Measurements from ENCODE around the gene MRPL10. TPM values are rescaled to one million over a fixed set of nuclear protein-coding genes. Genes with fewer than 3 reads are reported as not detected.

Gene MRPL10
- polyA plus RNA-seq, 2 of the 4 experiments (the other 2 are of a cell fraction) = 62.8 to 97.7 TPM

DNA sequence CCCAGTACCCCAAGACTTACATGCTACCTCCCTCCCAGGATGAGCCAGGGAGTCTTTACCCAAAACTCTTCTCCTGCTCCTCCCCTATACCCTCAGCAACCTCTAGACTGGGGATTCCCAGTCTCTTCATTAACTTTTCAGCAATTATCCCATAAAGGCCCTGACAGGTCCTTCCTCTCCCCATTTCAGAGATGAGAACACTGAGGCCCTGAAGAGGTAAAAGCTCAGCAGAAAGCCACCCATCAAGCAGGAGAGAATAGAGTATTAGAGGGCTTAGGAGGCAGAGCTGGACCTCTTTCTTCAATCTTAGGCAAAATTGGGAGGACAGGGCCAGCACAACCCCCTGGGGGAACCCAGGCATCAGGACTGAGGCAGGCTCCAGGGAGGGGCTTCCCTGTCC lies 25.5 kb upstream of the MRPL10 start:
- no peak overlapping the region for H3K4me2 ChIP-seq
- no peak for FAIRE-seq
- CTCF ChIA-PET = interaction anchor here (0.7 to 36.3 kb wide), 7 partner anchors 12 to 161 kb away, joined by 3 to 1860 read pairs (median 3); partner anchors contain the start of genes LRRC46, MRPL10, SCRN2 and SP2

DNA sequence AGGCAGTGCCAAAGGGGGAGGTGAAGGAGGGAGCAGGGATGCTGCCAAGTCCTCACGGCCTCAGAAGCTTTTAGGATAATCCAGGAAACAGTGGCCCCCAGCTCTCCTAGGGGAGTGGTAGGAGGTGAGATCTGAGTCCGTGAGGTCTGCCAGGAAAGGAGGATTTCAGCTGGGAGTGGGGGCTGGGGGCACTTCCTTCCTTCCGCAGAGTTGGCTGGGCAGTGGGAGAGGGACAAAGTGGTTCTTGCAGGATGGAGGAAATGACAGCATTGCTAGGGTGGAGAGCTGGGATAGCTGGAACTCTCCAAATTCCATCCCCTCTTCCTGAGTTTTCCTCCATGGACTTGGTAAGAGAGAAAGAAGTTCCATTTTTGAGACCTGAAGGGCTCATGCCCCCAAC lies 24.4 kb upstream of the MRPL10 start:
- Histone ChIP-seq H3K4me2 (no peak overlapping the region), H3K27ac (peak overlapping the region in 1 of 2 experiments; percentile 7; a peak in 1 of 6 replicates), H3K4me1 (peaks cover 4% of the 10 kb centered on the region; the same call in 2 of the 3 replicates), H3K9me3 (no peaks in the 10 kb centered on the region), H3K4me3 (no peak overlapping the region)
- ATAC-seq (no peak), FAIRE-seq (no peak), DNase-seq (ENCODE audit: low read depth in 1 of 2, low spot score in 1 of 2) (no peak)
- 46% methylated on average over 3 of the region's 3 CpGs for WGBS (ENCODE audit: missing lambda C conversion rate)
- ChIA-PET POLR2A (interaction anchor here (1.2 kb wide), 1 partner anchor 40 kb away, joined by 5 read pairs; the partner anchor contains the start of gene SP2), CTCF (interaction anchor here (1.2 to 36.3 kb wide), 5 partner anchors 11 to 162 kb away, joined by 4 to 1860 read pairs (median 224); partner anchors contain the start of genes SCRN2, SP2 and SP6)
- TF ChIP-seq CBX8 (IDR thresholded peaks at IDR 0.05) = no peak
- TF ChIP-seq JUNB (IDR thresholded peaks at IDR 0.05) = no peak
- no peak for TF ChIP-seq MAX (IDR thresholded peaks at IDR 0.05)

More for the DNA sequence above, 25.5 kb upstream of the MRPL10 start:
- no peak for TF ChIP-seq MAFK (IDR thresholded peaks at IDR 0.05; ENCODE audit: partially characterized antibody)
- no peak for TF ChIP-seq RCOR1 (IDR thresholded peaks at IDR 0.05; ENCODE audit: low read depth, low read length)
- TF ChIP-seq KDM1A (IDR thresholded peaks at IDR 0.05; ENCODE audit: low read depth) = 0 out of 2 replicates have a peak, but pooled peaks have one; percentile 13
- no peak for TF ChIP-seq EHF (CRISPR knock-in tag; IDR thresholded peaks at IDR 0.05)
- no peak for TF ChIP-seq PBX3 (IDR thresholded peaks at IDR 0.05)
- DNase-seq (ENCODE audit: low read depth in 1 of 2, low spot score in 1 of 2) (no peak), ATAC-seq (no peak)
- no peak overlapping the region for H3K27ac ChIP-seq
- no peaks in the 10 kb centered on the region for H3K9me3 ChIP-seq
- no peaks in the 10 kb centered on the region for H3K4me1 ChIP-seq
- H3K4me3 ChIP-seq = no peak overlapping the region
- POLR2A ChIA-PET = no interaction called here

DNA sequence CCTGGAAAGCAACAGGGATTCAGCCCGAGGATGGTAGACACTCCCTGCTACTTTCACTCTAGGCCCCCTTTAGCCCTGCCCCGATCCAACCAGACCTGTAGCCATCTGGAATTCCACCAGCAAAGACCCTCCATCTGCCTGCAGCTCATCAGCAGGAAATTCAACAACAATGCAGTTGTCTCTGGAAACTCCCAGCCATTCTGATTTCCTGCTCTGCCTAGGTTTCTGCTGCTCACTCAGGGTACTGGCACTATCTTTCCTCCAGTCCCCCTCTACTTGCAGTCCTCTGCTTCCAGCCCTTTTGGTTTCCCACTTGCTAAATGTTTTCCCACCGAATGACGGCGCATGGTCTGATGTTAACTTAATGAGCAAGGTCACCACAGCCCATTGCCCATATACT lies 22.3 kb upstream of the MRPL10 start:
- ChIA-PET POLR2A (no interaction called here), CTCF (interaction anchor here (1.3 to 36.3 kb wide), 4 partner anchors 8 to 244 kb away, joined by 3 to 1860 read pairs (median 304); partner anchors contain the start of genes SCRN2, SP2 and SP6)
- 47% methylated on average over 5 of the region's 5 CpGs for WGBS (ENCODE audit: missing lambda C conversion rate)
- DNase-seq (ENCODE audit: low read depth in 1 of 2, low spot score in 1 of 2) = no peak
- H3K9me3 ChIP-seq = no peaks in the 10 kb centered on the region
- H3K4me1 ChIP-seq = peaks cover 16% of the 10 kb centered on the region
- ATAC-seq = no peak
- no peak for FAIRE-seq
- TF ChIP-seq HDAC2 (IDR thresholded peaks at IDR 0.05) (no peak), JUN (IDR thresholded peaks at IDR 0.05) (no peak), POLR2AphosphoS2 (conservative IDR thresholded peaks at IDR 0.05; ENCODE audit: low read length) (no peak), SMC3 (IDR thresholded peaks at IDR 0.05) (no peak), MAZ (IDR thresholded peaks at IDR 0.05; ENCODE audit: borderline replicate concordance, low read depth, low read length) (no peak), USF2 (IDR thresholded peaks at IDR 0.05) (no peak), EP300 (IDR thresholded peaks at IDR 0.05) (no peak)
- H3K4me3 ChIP-seq = no peak overlapping the region
- H3K27ac ChIP-seq = no peak overlapping the region
- H3K4me2 ChIP-seq = no peak overlapping the region

DNA sequence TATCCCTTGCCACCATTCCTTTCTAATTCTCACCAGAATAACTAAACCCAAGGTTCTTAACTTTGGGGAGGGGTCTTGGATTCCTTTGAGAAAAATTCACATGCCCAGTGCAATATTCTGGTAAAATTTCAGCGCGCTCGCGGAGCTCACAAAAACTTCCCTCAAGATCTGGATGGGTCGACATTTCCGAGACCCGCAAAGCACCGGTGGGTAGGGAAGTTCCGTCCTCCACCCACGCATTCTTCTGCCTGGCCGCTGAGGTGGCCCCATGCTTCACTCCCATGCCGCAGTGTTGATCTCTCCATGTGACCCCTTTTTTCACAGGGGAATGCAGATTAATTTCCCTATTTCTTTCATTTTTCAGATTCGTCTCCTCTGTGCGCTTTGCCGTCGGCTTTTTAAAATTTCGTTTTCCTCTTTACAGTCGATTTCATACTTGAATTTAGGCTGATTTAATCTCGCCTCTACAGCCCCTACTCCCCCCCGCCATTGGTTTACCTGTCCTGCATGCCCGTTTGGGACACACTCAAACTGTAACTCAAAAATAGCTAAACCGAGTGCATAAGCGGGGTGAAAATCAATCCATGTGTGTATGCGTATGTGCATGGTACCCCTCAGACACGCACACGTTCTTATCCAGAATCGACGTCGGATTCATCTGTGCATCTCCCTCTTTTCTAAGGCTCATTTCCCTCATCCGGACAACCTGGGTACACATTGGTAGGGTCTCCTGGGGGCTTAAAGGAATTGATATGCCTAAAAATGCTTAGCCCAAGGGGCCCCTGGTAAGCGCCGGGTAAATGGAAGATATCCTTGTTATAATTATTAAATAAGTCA lies 21.0 kb upstream of the MRPL10 start:
- Histone ChIP-seq H3K4me1 (peaks cover 16% of the 10 kb centered on the region), H3K4me2 (no peak overlapping the region), H3K4me3 (no peak overlapping the region), H3K9me3 (no peaks in the 10 kb centered on the region), H3K27ac (no peak overlapping the region; a peak in 1 of 6 replicates)
- TF ChIP-seq CBX8 (IDR thresholded peaks at IDR 0.05) (0 out of 2 replicates have a peak, but pooled peaks have one; percentile 53), USF2 (IDR thresholded peaks at IDR 0.05) (no peak)
- ChIA-PET CTCF (interaction anchor here (0.6 to 36.3 kb wide), 5 partner anchors 7 to 237 kb away, joined by 3 to 1860 read pairs (median 225); partner anchors contain the start of genes SCRN2, SP2 and SP6), POLR2A (interaction anchor here (1.8 to 3.6 kb wide), 2 partner anchors 43 to 89 kb away, joined by 5 to 18 read pairs; partner anchors contain the start of genes PNPO and SP2)
- 81% methylated on average over 32 of the region's 32 CpGs for WGBS (ENCODE audit: missing lambda C conversion rate)
- no peak for FAIRE-seq
- no peak for ATAC-seq
- no peak for DNase-seq (ENCODE audit: low read depth in 1 of 2, low spot score in 1 of 2)
